COLO668 (cell line): Measurements from ENCODE around the gene SCARB1.

ENCODE experiments used
- DNase-seq: peaks from one replicate; lab custom pipeline; 2025; ENCODE audit not compliant: unreplicated experiment; lab: John Stamatoyannopoulos, UW

SCARB1 gene

GRCh38 chr12:124824195-124824594 lies 39.5 kb downstream of the SCARB1 start:
- DNase-seq, result no peak

GRCh38 chr12:124823272-124823970 lies 40.2 kb downstream of the SCARB1 start:
- DNase-seq, result no peak

GRCh38 chr12:124822218-124822617 lies 41.4 kb downstream of the SCARB1 start:
- DNase-seq, result no peak

DNA sequence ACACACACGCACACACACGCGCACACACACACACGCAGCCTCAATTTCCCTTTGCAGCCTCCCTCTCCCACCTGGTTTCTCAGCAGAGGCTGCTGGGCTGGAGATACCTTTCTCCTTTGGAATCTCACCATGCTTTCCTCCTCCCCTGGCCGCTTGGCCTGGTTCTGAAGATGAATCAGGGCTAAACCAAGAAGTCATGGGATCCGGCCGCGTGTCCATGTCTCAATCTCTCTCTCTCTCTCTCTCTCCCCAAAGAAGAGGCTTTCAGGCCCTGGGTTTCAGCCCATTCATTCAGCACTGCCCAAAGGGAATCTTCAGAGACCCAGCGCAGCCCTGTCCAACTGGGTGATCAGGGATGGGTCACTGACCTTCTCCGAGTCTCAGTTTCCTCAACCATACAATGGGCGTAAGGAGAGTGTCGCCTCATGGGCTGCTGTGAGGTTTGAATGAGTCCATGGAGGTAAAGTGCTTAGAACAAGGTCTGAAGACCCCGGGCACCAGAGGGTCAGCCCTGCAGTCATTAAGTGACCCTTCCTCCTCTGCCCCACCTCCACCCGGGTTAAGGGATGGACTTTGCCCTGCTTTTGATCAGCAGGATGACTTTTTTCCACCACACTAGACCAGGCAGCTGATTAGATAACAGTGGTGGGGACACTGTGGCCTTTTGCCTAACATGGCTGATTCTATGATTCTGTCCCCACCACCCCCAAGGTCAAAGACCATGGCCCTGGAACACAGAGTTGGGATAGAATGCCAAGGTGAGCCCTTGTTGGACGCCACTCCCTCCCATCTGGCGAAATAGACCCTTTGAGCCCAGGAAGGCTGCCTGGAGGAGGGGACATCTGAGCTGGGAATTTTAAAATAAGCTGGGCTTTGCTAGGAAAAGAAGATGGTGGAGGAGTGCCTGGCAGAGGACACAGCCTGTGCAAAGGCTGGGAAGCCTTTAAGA lies 42.1 kb downstream of the SCARB1 start:
- DNase-seq, result no peak

DNA sequence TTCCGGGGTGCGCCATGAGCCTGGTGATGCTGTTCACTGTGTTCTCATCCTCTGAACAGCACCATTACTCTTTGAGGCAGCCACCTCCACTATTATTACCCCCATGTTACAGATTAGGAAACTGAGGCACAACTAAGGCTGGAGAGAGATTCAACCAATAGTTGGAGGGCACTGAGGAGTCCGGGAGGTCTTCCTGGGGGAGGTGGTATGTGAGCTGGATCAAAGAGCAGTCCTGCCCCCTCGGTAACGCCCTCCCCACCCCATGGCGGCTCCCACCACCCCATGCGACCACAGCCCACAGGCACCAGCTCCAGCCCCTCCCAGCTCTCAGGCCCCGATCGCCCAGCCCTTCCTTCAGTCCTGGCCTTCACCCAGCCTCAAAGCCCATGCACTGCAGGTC lies 43.5 kb downstream of the SCARB1 start:
- DNase-seq, result no peak

DNA sequence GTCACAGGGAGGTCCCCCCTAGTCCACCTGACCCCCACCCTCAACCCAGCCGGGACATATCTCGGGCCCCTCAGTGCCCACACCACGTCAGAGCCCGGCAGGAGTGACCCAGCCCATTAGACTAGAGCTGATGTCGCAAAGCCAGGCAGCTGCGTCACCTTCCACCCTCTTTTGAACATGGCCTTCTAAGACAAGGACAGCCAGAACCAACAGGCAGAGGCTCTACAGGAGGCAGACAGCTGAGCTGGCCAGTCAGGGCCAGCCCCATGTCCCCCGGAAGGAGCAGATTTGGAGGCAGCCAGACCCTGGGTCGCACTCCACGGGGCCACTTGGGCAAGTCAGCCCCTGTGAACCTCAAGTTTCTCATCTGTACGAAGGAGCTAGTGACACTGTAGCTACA lies 44.1 kb downstream of the SCARB1 start:
- DNase-seq, result no peak

DNA sequence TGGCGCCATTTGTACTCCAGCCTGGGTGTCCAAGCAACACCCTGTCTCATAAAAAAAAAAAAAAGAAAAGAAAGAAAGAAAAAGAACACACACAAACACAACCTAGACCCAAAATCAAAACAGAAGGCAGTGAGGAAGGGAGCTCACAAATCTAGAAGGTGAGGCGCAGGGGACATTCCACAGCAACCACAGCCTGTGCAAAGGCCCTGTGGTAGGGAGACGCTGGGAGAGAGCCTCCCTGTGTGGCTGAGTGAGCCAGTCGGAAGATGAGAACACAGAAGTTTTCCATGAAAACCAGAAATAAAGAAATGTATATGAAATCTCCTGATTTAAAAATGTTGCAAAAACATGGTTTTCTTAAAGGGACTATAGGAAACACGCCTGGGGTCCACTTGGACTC lies 44.6 kb downstream of the SCARB1 start:
- no peak for DNase-seq

DNA sequence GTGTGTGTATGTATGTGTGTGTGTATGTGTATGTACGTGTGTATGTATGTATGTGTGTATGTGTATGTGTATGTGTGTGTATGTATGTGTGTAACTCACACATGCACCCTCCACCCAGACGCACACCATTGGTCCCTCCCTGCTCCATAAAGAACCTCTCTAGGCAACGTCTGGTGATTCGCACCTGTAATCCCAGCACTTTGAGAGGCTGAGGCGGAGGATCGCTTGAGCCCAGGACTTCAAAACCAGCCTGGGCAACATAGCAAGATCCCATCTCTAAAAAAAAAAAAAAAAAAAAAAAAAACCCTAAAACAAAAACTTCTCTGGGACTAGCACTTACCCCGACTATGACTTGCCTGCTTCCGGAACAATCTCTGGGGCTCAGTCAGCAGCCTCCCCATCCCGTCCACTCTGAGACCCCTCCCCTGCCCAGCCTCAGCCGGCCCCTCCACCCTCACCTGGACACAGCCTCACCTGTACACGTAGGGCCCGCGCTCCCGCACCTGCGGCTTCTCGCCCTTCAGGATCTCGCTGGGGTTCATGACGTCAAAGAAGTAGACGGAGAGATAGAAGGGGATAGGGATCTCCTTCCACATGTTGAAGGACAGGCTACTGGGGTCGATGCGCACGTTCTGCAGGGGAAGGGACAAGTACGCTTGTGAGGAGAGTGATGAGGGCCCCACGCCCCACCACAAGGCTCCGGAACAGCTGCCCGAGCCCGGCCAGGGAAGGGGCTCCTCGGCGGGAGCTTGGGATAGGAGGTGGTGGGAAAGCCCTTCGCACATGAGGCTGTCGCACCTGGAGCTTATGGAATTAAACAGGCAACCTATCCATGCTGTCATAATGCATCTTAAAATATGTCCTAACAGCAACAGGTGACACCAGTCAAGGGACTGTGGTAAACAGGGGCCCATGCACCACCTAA lies 46.3 kb downstream of the SCARB1 start:
- no peak for DNase-seq

DNA sequence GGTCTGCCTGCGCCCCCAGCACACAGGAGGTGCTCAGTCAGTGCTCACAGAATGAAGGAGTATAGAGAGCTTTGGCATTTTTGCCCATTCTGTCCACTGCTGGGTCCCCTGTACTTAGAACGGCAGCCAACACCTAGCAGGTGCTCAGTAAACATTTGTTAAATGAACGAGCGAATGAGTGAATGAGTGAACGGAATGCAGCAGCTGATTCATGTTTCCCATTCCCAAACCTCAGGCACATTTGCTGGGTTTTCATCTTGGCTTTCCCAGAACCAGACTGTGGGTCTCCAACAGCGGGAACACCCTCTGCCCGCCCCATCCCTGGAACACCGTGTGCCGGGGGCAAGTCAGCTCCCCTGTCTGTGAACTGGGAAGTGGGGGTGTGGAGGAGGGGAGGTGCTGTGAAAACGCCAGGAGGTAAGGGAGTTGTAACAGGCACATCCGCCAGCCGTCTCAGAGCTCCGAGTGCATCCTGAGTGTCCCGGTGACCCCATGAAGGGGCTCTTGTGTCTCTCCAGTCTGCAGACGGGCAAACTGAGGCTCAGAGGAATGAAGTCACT lies 47.3 kb downstream of the SCARB1 start:
- DNase-seq, result no peak

GRCh38 chr12:124814741-124815613 lies 48.7 kb downstream of the SCARB1 start:
- peak; percentile 72 for DNase-seq

DNA sequence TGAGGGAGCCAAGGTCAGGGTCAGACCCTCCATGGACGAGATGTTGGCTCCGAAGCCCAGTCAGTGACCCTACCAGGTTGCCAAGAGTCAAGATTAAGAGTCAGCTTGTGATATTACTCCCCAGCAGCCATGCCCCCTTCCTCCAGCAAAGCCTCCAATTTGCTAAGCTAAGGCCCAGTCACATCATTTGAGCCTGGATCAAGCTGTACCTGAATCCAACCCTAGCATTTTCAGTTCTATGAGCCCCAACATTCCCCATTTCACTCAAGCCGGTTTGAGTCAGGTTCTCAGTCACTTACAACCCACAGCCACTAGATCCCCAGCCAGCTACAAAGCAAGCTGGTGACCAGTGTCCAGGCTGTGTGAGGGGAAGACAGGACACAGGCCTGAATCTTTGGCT lies 49.9 kb downstream of the SCARB1 start:
- no peak for DNase-seq

GRCh38 chr12:124812979-124813378 lies 50.7 kb downstream of the SCARB1 start:
- no peak for DNase-seq

GRCh38 chr12:124812356-124812755 lies 51.3 kb downstream of the SCARB1 start:
- no peak for DNase-seq

DNA sequence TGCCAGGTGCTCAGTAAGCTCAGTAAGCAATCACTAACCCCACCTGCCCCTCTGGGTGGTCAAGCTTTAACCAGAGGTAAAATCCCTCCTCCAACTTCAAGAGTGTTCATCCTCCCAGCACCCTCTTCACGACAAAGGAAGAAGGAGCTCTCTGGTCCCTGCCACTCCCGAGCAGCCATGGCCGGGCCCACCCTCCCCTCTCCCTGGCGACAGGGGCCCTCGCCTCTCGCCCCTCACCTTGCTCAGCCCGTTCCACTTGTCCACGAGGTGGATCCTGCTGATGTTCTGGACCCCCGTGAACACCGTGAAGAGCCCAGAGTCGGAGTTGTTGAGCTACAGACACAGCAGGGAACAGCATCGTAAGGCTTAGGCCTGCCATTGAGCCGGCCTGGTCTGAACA lies 52.0 kb downstream of the SCARB1 start:
- no peak for DNase-seq

DNA sequence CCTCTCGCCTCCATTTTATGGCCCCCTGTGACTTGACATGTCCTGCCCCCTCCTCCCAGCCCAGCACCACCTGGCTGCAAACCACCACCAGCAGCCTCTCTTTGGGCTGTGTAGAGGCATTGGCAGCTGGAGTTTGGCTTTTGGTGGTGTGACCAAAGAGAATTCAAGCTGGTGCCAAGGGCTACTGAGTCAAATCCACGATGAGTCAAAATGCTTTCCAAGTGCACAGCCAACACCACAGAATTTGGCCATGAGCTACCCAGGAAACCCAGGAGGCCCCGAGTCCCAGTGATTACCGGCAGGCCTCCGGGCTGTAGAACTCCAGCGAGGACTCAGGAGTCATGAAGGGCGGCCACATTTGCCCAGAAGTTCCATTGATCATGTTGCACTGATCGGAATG lies 53.8 kb downstream of the SCARB1 start:
- no peak for DNase-seq

DNA sequence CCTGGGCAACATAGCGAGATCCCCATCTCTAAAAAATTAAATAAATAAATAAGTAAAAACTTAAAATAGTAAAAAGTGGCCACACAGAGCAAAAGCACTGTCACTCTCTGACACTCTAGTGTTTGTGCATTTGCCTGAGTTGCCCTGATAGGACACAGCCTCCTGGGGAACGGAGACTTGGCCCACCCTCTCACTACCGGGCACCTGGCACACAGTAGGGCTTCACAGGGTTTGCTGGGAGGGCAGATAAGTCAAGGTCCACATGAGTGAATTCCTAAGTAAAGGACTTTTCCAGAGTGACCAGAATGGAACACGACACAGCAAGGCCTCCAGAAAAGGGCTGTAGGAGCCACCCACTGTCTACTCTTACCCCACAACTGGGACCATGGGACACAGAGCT lies 54.3 kb downstream of the SCARB1 start:
- DNase-seq, result no peak

GRCh38 chr12:124808272-124808671 lies 55.4 kb downstream of the SCARB1 start:
- no peak for DNase-seq

DNA sequence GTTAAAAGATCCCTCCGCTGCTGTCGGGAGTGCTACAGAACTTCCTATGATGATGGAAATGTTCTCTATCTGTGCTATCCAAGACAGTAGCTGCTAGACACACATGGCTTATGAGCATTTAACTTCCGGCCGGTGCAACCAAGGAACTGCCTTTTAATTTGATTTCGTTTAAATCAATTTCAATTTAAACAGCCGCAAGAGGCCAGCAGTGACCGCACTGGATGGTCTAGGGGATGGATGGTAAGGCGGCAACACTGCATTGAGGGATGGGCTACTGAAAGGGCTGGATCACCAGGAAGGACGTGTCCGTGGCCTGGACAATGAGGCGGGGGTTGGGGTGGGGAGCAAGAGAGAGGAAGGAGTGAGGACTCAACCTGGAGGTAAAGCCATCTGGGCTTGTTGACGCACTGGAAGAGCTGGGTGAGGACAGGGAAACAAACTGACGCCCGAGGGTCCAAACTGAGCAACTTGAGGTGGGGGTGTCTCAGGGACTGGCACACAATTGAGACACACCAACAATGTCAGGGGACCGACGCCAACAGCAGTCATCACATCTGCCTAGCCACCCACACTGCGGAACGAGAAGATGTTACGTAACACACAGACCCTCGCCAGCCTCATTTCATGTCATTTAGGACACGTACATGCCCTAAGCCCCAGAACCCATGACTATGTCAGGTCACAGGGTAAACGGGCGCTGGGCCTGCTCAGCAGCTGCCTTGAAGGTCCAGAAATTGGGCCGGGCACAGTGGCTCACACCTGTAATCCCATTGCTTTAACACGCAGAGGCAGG lies 57.6 kb downstream of the SCARB1 start:
- no peak for DNase-seq

GRCh38 chr12:124805050-124805449 lies 58.6 kb downstream of the SCARB1 start:
- DNase-seq, result no peak
